Measurements from ENCODE around the gene FOCAD.

DNA sequence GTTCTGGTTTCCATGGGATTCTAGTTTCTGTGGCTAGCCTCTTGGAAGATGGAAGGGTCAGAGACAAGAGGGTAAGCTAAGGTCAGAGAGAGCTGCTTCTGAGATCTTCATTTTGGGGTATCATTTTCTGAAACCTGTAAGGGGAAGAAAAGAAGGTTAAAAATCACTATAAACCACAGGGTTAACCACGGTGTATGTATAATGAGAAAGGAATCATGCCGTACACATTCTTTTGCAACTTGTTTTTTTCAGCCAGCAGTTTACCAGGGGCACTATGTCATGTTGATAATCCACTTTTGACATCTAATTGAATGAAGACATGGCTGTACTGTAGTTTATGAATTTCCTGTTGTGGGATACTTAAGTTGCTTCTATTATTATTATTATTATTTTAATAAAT lies 164.4 kb downstream of the FOCAD start:
- TF ChIP-seq, protein P1, sequence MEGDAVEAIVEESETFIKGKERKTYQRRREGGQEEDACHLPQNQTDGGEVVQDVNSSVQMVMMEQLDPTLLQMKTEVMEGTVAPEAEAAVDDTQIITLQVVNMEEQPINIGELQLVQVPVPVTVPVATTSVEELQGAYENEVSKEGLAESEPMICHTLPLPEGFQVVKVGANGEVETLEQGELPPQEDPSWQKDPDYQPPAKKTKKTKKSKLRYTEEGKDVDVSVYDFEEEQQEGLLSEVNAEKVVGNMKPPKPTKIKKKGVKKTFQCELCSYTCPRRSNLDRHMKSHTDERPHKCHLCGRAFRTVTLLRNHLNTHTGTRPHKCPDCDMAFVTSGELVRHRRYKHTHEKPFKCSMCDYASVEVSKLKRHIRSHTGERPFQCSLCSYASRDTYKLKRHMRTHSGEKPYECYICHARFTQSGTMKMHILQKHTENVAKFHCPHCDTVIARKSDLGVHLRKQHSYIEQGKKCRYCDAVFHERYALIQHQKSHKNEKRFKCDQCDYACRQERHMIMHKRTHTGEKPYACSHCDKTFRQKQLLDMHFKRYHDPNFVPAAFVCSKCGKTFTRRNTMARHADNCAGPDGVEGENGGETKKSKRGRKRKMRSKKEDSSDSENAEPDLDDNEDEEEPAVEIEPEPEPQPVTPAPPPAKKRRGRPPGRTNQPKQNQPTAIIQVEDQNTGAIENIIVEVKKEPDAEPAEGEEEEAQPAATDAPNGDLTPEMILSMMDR (IDR thresholded peaks at IDR 0.05), result no peak
- no peak for TF ChIP-seq POLR2A (IDR thresholded peaks at IDR 0.05)

All from prostate gland (tissue), 2 donors.